HEK293 (cell line): ENCODE measurements around the gene PTH1R.
A peak's percentile ranks its signal among the peaks of the same experiment; 100 is the strongest.

Experiments used
- CTCF ChIA-PET: fragments of 350-600 bp; formaldehyde crosslinking; extraction: SDS; loops from one replicate; lab custom pipeline; 2021; ENCODE audit warnings: antibody characterized with exemption; lab: Yijun Ruan, JAX
- POLR2A ChIA-PET: fragments of 300-600 bp; formaldehyde crosslinking; extraction: SDS; loops from one replicate; lab custom pipeline; 2020; ENCODE audit warnings: antibody characterized with exemption, inconsistent platforms; lab: Yijun Ruan, JAX
- H3K27ac ChIP-seq: fragments of 200-500 bp; sonication (Bioruptor generic); 2 replicates; pipeline ENCODE4 v1.5.1; 2014; ENCODE audit warnings: low read depth, low read length, control low read depth, inconsistent platforms; ENCODE audit errors: extremely low read depth
- H3K36me3 ChIP-seq, 2 experiments: fragments of 200-500 bp in 1 of 2; sonication (Bioruptor generic) in 1 of 2; 1 replicate in 1 of 2; 2 replicates in 1 of 2; pipeline ENCODE4 v1.5.1; 2014 to 2017; ENCODE audit warnings: inconsistent platforms in 2 of 2, low read length in 2 of 2; ENCODE audit not compliant: control insufficient read depth in 2 of 2, insufficient read depth in 1 of 2
- H3K4me1 ChIP-seq: fragments of 200-500 bp; sonication (Bioruptor generic); 2 replicates; pipeline ENCODE4 v1.5.1; 2014; ENCODE audit warnings: mild to moderate bottlenecking, low read length, inconsistent platforms; ENCODE audit not compliant: control insufficient read depth, insufficient read depth
- H3K4me3 ChIP-seq: 2 replicates; pipeline ENCODE4 v1.5.1; 2011; ENCODE audit warnings: low read depth, mild to moderate bottlenecking, control low read depth, low read length, moderate library complexity
- H3K9me3 ChIP-seq: fragments of 200-500 bp; sonication (Bioruptor generic); 2 replicates; pipeline ENCODE4 v1.5.1; 2014; ENCODE audit warnings: low read depth, low read length, inconsistent platforms; ENCODE audit not compliant: control insufficient read depth, insufficient read depth
- IKZF3 ChIP-seq: fragments of 450-650 bp; IDR thresholded peaks from 2 replicates; pipeline ENCODE4 v1.5.0; 2018; ENCODE audit warnings: missing biosample characterization, mild to moderate bottlenecking, missing genetic modification characterization, moderate library complexity
- MEIS1 ChIP-seq: sonication (generic); formaldehyde crosslinking; IDR thresholded peaks from 2 replicates; pipeline ENCODE4 v1.8.1; 2022; ENCODE audit warnings: missing genetic modification reagents, mild to moderate bottlenecking, borderline replicate concordance
- REPIN1 ChIP-seq: fragments of 450-650 bp; formaldehyde crosslinking; IDR thresholded peaks from 2 replicates; pipeline ENCODE4 v1.5.1; 2017; ENCODE audit warnings: missing biosample characterization, missing genetic modification characterization, low read depth
- SALL2 ChIP-seq: fragments of 450-650 bp; formaldehyde crosslinking; IDR thresholded peaks from 2 replicates; pipeline ENCODE4 v1.5.0; 2017; ENCODE audit warnings: missing biosample characterization, mild to moderate bottlenecking, missing genetic modification characterization, borderline replicate concordance
- ZNF175 ChIP-seq: fragments of 450-650 bp; formaldehyde crosslinking; IDR thresholded peaks from 2 replicates; pipeline ENCODE4 v1.5.1; 2016; ENCODE audit warnings: missing biosample characterization, missing genetic modification characterization
- ZNF214 ChIP-seq: fragments of 450-650 bp; formaldehyde crosslinking; IDR thresholded peaks from 2 replicates; pipeline ENCODE4 v1.5.1; 2017; ENCODE audit warnings: missing biosample characterization, mild to moderate bottlenecking, missing genetic modification characterization, borderline replicate concordance
- ZNF302 ChIP-seq: fragments of 450-650 bp; formaldehyde crosslinking; IDR thresholded peaks from 2 replicates; pipeline ENCODE4 v1.5.1; 2016; ENCODE audit warnings: missing biosample characterization, missing genetic modification characterization, low read depth
- ZNF366 ChIP-seq: fragments of 450-650 bp; formaldehyde crosslinking; conservative IDR thresholded peaks from 2 replicates; pipeline ENCODE4 v1.5.1; 2016; ENCODE audit warnings: missing biosample characterization, missing genetic modification characterization
- ZNF529 ChIP-seq: fragments of 450-650 bp; formaldehyde crosslinking; IDR thresholded peaks from 2 replicates; pipeline ENCODE4 v1.5.1; 2017; ENCODE audit warnings: missing genetic modification characterization, missing biosample characterization; ENCODE audit not compliant: insufficient replicate concordance
- ZXDB ChIP-seq: fragments of 450-650 bp; formaldehyde crosslinking; IDR thresholded peaks from 2 replicates; pipeline ENCODE4 v1.5.1; 2016; ENCODE audit warnings: missing biosample characterization, missing genetic modification characterization
- TF ChIP-seq, protein P1 (sequence below): fragments of 450-650 bp; formaldehyde crosslinking; IDR thresholded peaks from 2 replicates; pipeline ENCODE4 v1.5.1; 2016; ENCODE audit warnings: missing biosample characterization, missing genetic modification characterization
- TF ChIP-seq, protein P2 (sequence below): fragments of 450-650 bp; formaldehyde crosslinking; IDR thresholded peaks from 2 replicates; pipeline ENCODE4 v1.5.1; 2016; ENCODE audit warnings: missing biosample characterization, missing genetic modification characterization
- TF ChIP-seq, protein P3 (sequence below): fragments of 450-650 bp; formaldehyde crosslinking; IDR thresholded peaks from 2 replicates; pipeline ENCODE4 v1.5.1; 2017; ENCODE audit warnings: missing biosample characterization, mild to moderate bottlenecking, missing genetic modification characterization, moderate library complexity
- TF ChIP-seq, protein P4 (sequence below): fragments of 450-650 bp; formaldehyde crosslinking; IDR thresholded peaks from 2 replicates; pipeline ENCODE4 v1.5.1; 2016; ENCODE audit warnings: missing biosample characterization, missing genetic modification characterization
- TF ChIP-seq, protein P5 (sequence below): fragments of 450-650 bp; formaldehyde crosslinking; IDR thresholded peaks from 2 replicates; pipeline ENCODE4 v1.5.1; 2016; ENCODE audit warnings: missing biosample characterization, missing genetic modification characterization

PTH1R gene

DNA sequence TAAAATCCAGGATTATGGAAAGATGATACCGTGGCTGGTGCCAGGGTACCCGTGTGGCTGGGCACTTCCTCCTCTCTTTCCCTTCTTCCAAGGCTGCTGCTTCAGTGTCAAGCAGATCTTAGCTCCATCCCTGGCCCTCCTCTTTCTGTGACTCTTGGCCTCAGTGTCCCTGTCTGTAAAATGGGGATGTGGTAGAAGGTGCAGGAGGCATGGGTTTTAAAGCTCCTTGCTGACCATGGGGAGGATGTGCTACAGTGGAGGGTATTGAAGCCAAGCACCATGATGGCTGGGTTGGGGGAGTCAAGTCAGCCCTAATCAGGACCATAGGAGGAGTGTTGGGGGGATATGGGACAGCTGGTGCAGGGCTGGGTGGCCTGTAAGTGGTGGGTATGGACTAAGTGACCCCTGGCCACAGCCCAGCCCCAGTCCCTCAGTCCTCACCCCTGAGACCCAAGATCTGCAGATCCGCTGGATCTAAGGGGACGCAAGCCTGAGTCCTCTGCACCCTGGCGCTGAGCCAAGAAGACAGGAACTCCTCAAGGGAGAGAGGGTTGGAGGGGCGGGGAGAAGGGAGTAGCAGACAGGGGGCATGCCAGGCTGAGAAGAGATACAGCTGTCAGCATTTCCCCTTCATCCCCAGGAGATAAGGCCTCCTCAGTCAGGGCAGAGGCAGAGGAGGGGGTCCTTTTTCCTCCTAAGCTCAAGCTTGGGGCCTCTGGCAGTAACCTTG is 12.0 kb downstream of the PTH1R start:
- no peak overlapping the region for H3K4me3 ChIP-seq
- no peaks in the 10 kb centered on the region for H3K4me1 ChIP-seq
- CTCF ChIA-PET, result interaction anchor here (0.7 to 1.6 kb wide), 3 partner anchors 18 to 181 kb away, joined by 3 to 8 read pairs (median 6); no protein-coding TSS in a partner anchor
- H3K27ac ChIP-seq, result no peak overlapping the region
- H3K36me3 ChIP-seq, result no peaks in the 10 kb centered on the region
- TF ChIP-seq MEIS1 (CRISPR knock-in tag), result no peak
- TF ChIP-seq ZNF366 (tag by site-specific recombination), result no peak
- TF ChIP-seq ZNF214 (tag by site-specific recombination), result no peak
- TF ChIP-seq, protein P1, sequence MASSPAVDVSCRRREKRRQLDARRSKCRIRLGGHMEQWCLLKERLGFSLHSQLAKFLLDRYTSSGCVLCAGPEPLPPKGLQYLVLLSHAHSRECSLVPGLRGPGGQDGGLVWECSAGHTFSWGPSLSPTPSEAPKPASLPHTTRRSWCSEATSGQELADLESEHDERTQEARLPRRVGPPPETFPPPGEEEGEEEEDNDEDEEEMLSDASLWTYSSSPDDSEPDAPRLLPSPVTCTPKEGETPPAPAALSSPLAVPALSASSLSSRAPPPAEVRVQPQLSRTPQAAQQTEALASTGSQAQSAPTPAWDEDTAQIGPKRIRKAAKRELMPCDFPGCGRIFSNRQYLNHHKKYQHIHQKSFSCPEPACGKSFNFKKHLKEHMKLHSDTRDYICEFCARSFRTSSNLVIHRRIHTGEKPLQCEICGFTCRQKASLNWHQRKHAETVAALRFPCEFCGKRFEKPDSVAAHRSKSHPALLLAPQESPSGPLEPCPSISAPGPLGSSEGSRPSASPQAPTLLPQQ (tag by site-specific recombination), result no peak
- no peak for TF ChIP-seq ZNF529
- TF ChIP-seq, protein P2, sequence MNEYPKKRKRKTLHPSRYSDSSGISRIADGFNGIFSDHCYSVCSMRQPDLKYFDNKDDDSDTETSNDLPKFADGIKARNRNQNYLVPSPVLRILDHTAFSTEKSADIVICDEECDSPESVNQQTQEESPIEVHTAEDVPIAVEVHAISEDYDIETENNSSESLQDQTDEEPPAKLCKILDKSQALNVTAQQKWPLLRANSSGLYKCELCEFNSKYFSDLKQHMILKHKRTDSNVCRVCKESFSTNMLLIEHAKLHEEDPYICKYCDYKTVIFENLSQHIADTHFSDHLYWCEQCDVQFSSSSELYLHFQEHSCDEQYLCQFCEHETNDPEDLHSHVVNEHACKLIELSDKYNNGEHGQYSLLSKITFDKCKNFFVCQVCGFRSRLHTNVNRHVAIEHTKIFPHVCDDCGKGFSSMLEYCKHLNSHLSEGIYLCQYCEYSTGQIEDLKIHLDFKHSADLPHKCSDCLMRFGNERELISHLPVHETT (tag by site-specific recombination), result no peak
- TF ChIP-seq ZNF302 (tag by site-specific recombination), result no peak
- TF ChIP-seq IKZF3 (tag by site-specific recombination), result no peak
- TF ChIP-seq REPIN1 (tag by site-specific recombination), result no peak
- TF ChIP-seq, protein P3, sequence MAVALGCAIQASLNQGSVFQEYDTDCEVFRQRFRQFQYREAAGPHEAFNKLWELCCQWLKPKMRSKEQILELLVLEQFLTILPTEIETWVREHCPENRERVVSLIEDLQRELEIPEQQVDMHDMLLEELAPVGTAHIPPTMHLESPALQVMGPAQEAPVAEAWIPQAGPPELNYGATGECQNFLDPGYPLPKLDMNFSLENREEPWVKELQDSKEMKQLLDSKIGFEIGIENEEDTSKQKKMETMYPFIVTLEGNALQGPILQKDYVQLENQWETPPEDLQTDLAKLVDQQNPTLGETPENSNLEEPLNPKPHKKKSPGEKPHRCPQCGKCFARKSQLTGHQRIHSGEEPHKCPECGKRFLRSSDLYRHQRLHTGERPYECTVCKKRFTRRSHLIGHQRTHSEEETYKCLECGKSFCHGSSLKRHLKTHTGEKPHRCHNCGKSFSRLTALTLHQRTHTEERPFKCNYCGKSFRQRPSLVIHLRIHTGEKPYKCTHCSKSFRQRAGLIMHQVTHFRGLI, result no peak
- no peak for TF ChIP-seq ZXDB (tag by site-specific recombination)
- TF ChIP-seq, protein P4, sequence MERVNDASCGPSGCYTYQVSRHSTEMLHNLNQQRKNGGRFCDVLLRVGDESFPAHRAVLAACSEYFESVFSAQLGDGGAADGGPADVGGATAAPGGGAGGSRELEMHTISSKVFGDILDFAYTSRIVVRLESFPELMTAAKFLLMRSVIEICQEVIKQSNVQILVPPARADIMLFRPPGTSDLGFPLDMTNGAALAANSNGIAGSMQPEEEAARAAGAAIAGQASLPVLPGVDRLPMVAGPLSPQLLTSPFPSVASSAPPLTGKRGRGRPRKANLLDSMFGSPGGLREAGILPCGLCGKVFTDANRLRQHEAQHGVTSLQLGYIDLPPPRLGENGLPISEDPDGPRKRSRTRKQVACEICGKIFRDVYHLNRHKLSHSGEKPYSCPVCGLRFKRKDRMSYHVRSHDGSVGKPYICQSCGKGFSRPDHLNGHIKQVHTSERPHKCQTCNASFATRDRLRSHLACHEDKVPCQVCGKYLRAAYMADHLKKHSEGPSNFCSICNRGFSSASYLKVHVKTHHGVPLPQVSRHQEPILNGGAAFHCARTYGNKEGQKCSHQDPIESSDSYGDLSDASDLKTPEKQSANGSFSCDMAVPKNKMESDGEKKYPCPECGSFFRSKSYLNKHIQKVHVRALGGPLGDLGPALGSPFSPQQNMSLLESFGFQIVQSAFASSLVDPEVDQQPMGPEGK (tag by site-specific recombination), result no peak
- TF ChIP-seq, all 188 proteins: peak for 0
- H3K9me3 ChIP-seq, result no peaks in the 10 kb centered on the region
- POLR2A ChIA-PET, result no interaction called here

DNA sequence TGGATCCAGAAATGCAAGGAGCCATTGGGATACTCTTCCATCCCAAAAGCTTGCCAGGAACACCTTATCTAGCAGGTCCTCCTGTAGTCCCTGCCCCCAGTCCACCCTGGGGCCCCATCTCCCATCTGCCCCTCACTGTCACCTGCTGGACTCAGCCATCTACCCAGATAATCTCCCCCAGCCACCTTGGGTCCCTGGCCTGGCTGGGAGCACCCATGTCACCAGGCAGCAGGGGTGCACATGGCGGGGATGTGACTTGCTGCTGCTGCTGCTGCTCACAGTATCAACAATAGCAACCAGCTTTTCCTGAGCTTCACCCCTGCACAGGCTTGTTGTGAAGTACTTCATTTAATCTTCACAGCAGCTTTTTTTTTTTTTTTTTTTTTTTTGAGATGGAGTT is 12.6 kb downstream of the PTH1R start:
- ChIA-PET POLR2A (no interaction called here), CTCF (interaction anchor here (1.2 to 1.6 kb wide), 2 partner anchors 24 to 181 kb away, joined by 6 to 8 read pairs; no protein-coding TSS in a partner anchor)
- no peak overlapping the region for H3K27ac ChIP-seq
- no peaks in the 10 kb centered on the region for H3K4me1 ChIP-seq
- H3K4me3 ChIP-seq, result no peak overlapping the region
- TF ChIP-seq ZNF175 (tag by site-specific recombination), result no peak
- no peak for TF ChIP-seq SALL2 (tag by site-specific recombination)
- TF ChIP-seq, protein P5, sequence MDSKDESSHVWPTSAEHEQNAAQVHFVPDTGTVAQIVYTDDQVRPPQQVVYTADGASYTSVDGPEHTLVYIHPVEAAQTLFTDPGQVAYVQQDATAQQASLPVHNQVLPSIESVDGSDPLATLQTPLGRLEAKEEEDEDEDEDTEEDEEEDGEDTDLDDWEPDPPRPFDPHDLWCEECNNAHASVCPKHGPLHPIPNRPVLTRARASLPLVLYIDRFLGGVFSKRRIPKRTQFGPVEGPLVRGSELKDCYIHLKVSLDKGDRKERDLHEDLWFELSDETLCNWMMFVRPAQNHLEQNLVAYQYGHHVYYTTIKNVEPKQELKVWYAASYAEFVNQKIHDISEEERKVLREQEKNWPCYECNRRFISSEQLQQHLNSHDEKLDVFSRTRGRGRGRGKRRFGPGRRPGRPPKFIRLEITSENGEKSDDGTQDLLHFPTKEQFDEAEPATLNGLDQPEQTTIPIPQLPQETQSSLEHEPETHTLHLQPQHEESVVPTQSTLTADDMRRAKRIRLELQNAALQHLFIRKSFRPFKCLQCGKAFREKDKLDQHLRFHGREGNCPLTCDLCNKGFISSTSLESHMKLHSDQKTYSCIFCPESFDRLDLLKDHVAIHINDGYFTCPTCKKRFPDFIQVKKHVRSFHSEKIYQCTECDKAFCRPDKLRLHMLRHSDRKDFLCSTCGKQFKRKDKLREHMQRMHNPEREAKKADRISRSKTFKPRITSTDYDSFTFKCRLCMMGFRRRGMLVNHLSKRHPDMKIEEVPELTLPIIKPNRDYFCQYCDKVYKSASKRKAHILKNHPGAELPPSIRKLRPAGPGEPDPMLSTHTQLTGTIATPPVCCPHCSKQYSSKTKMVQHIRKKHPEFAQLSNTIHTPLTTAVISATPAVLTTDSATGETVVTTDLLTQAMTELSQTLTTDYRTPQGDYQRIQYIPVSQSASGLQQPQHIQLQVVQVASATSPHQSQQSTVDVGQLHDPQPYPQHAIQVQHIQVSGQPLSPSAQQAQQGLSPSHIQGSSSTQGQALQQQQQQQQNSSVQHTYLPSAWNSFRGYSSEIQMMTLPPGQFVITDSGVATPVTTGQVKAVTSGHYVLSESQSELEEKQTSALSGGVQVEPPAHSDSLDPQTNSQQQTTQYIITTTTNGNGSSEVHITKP (tag by site-specific recombination), result peak; percentile 71
- H3K36me3 ChIP-seq, result no peaks in the 10 kb centered on the region
- no peaks in the 10 kb centered on the region for H3K9me3 ChIP-seq
